ENCODE results near the gene RPL35. TPM values are rescaled to one million over a fixed set of nuclear protein-coding genes. Genes with fewer than 3 reads are reported as not detected.

RPL35 gene
- total RNA-seq, 1 donor from 2014 or later: 812 TPM

- peaks cover 20% of the 10 kb centered on the region for H3K4me1 ChIP-seq
- H3K27ac ChIP-seq: no peak overlapping the region
- TF ChIP-seq, protein P1, sequence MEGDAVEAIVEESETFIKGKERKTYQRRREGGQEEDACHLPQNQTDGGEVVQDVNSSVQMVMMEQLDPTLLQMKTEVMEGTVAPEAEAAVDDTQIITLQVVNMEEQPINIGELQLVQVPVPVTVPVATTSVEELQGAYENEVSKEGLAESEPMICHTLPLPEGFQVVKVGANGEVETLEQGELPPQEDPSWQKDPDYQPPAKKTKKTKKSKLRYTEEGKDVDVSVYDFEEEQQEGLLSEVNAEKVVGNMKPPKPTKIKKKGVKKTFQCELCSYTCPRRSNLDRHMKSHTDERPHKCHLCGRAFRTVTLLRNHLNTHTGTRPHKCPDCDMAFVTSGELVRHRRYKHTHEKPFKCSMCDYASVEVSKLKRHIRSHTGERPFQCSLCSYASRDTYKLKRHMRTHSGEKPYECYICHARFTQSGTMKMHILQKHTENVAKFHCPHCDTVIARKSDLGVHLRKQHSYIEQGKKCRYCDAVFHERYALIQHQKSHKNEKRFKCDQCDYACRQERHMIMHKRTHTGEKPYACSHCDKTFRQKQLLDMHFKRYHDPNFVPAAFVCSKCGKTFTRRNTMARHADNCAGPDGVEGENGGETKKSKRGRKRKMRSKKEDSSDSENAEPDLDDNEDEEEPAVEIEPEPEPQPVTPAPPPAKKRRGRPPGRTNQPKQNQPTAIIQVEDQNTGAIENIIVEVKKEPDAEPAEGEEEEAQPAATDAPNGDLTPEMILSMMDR (IDR thresholded peaks at IDR 0.05): no peak
- H3K9me3 ChIP-seq: no peaks in the 10 kb centered on the region
- no peak for ATAC-seq
- no peak overlapping the region for H3K4me3 ChIP-seq
- no peak for DNase-seq
- no peaks in the 10 kb centered on the region for H3K27me3 ChIP-seq (ENCODE audit: low read depth)
- intact Hi-C loops (cut with DNase I): no loop called here
- H3K36me3 ChIP-seq: peaks cover 89% of the 10 kb centered on the region
These were observed 15.4 kb upstream of the RPL35 start for GRCh38 chr9:124877021-124877782.

GRCh38 chr9:124875501-124875900 is 13.7 kb upstream of the RPL35 start:
- Histone ChIP-seq H3K4me1 (peaks cover 37% of the 10 kb centered on the region), H3K4me3 (no peak overlapping the region), H3K9me3 (no peaks in the 10 kb centered on the region), H3K27me3 (ENCODE audit: low read depth) (no peaks in the 10 kb centered on the region), H3K36me3 (peaks cover 72% of the 10 kb centered on the region), H3K27ac (no peak overlapping the region)
- DNase-seq: no peak
- TF ChIP-seq, protein P1 (IDR thresholded peaks at IDR 0.05): no peak
- ATAC-seq: no peak
- intact Hi-C loops (cut with DNase I): no loop called here

DNA sequence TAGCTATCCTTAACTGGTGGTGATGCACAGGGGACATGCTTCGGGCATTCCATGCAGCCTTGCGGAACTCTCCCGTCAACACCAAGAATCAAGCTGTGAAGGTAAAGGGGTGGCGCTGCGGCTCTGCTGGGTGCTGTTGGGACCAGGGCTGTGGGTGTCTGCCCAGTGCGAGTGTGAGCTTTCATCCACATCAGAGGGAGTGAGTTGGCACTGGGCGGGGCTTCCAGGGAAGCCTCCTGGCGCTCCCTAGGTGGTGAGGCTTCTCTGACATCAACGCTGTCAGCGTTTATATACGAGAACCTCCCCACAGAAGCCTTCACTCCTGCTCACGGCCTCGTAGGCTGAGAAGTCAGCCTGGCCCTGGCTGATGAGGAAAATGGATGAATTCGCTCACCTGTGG is 11.9 kb upstream of the RPL35 start:
- Histone ChIP-seq H3K27me3 (ENCODE audit: low read depth) (no peaks in the 10 kb centered on the region), H3K4me3 (no peak overlapping the region), H3K27ac (no peak overlapping the region), H3K4me1 (peaks cover 46% of the 10 kb centered on the region), H3K36me3 (peaks cover 54% of the 10 kb centered on the region), H3K9me3 (no peaks in the 10 kb centered on the region)
- intact Hi-C loops (cut with DNase I): no loop called here
- TF ChIP-seq, protein P1 (IDR thresholded peaks at IDR 0.05): no peak
- ATAC-seq: no peak
- no peak for DNase-seq

- TF ChIP-seq, protein P1 (IDR thresholded peaks at IDR 0.05): no peak
- ATAC-seq (no peak), DNase-seq (no peak)
- Histone ChIP-seq H3K36me3 (peaks cover 29% of the 10 kb centered on the region), H3K4me3 (peak overlapping the region; percentile 100), H3K27me3 (ENCODE audit: low read depth) (no peaks in the 10 kb centered on the region), H3K9me3 (no peaks in the 10 kb centered on the region), H3K27ac (peak overlapping the region; percentile 95), H3K4me1 (peaks cover 56% of the 10 kb centered on the region)
- intact Hi-C loops (cut with DNase I): no loop called here
These were observed 9.4 kb upstream of the RPL35 start for GRCh38 chr9:124871156-124871561.

- peaks cover 56% of the 10 kb centered on the region for H3K4me1 ChIP-seq
- intact Hi-C loops (cut with DNase I): no loop called here
These were observed 9.0 kb upstream of the RPL35 start for GRCh38 chr9:124870723-124871122.

More at GRCh38 chr9:124870723-124871122, 9.0 kb upstream of the RPL35 start:
- Histone ChIP-seq H3K27me3 (ENCODE audit: low read depth) (no peaks in the 10 kb centered on the region), H3K36me3 (peaks cover 25% of the 10 kb centered on the region), H3K27ac (peak overlapping the region; percentile 95), H3K4me3 (peak overlapping the region; percentile 100), H3K9me3 (no peaks in the 10 kb centered on the region)
- ATAC-seq (no peak), DNase-seq (no peak)
- TF ChIP-seq, protein P1 (IDR thresholded peaks at IDR 0.05): no peak

All from lower lobe of right lung (tissue), 2 donors.